CD1c-positive myeloid dendritic cell (primary cell): Measurements from ENCODE around the gene ME2.
"Not testable (repeated sequence)": the region's sequence is repeated elsewhere in the genome, so short reads cannot be mapped to it uniquely, and the experiment has no call there.

ENCODE experiments used
- DNase-seq: peaks from one replicate; pipeline ENCODE4 v3.0.0-alpha.2; 2016; ENCODE audit errors: extremely low spot score

The ME2 gene

GRCh38 chr18:50918153-50918552 is 39.2 kb downstream of the ME2 start:
- no peak for DNase-seq

GRCh38 chr18:50924372-50924771 is 45.5 kb downstream of the ME2 start:
- DNase-seq: no peak

- no peak for DNase-seq
Observed at GRCh38 chr18:50926521-50926920, 47.6 kb downstream of the ME2 start.

GRCh38 chr18:50928551-50928950 is 49.6 kb downstream of the ME2 start:
- DNase-seq: no peak

- DNase-seq: no peak
Observed at GRCh38 chr18:50933684-50934083, 54.8 kb downstream of the ME2 start.

- DNase-seq: no peak
Observed at GRCh38 chr18:50934545-50935211, 55.8 kb downstream of the ME2 start.

- no peak for DNase-seq
Observed at GRCh38 chr18:50935493-50936191, 56.7 kb downstream of the ME2 start.

GRCh38 chr18:50937183-50937582 is 58.3 kb downstream of the ME2 start:
- no peak for DNase-seq

GRCh38 chr18:50938912-50939311 is 60.0 kb downstream of the ME2 start:
- DNase-seq: no peak

- DNase-seq: peak; percentile 54
Observed at GRCh38 chr18:50944245-50944932, 65.5 kb downstream of the ME2 start.

GRCh38 chr18:50945918-50946317 is 67.0 kb downstream of the ME2 start:
- not testable (repeated sequence) for DNase-seq

GRCh38 chr18:50947899-50948298 is 69.0 kb downstream of the ME2 start:
- no peak for DNase-seq

GRCh38 chr18:50949185-50949584 is 70.3 kb downstream of the ME2 start:
- no peak for DNase-seq

GRCh38 chr18:50950626-50951025 is 71.7 kb downstream of the ME2 start:
- no peak for DNase-seq

GRCh38 chr18:50953822-50954221 is 74.9 kb downstream of the ME2 start:
- DNase-seq: no peak

- no peak for DNase-seq
Observed at GRCh38 chr18:50955253-50955652, 76.3 kb downstream of the ME2 start.

GRCh38 chr18:50956116-50956515 is 77.2 kb downstream of the ME2 start:
- DNase-seq: no peak

- DNase-seq: no peak
Observed at GRCh38 chr18:50961974-50962373, 83.1 kb downstream of the ME2 start.

- peak; percentile 85 for DNase-seq
Observed at GRCh38 chr18:50967714-50968661, 89.1 kb downstream of the ME2 start, which contains the start of gene ELAC1. Gene ELAC1 (plus strand): TSS chr18:50968040. CDS start chr18:50974405, 6,365 bp downstream.

GRCh38 chr18:50969448-50969847 is 90.5 kb downstream of the ME2 start:
- DNase-seq: no peak

GRCh38 chr18:50970006-50970405 is 91.1 kb downstream of the ME2 start:
- DNase-seq: no peak

- not testable (repeated sequence) for DNase-seq
Observed at GRCh38 chr18:50972404-50972803, 93.5 kb downstream of the ME2 start.
